ENCODE measurements around the gene PPP2R2B.

The PPP2R2B gene

GRCh38 chr5:146894753-146895521 is 16.4 kb upstream of the PPP2R2B start:
- TF ChIP-seq POLR2A (IDR thresholded peaks at IDR 0.05; ENCODE audit: low read length), result no peak
- TF ChIP-seq GATA1 (IDR thresholded peaks at IDR 0.05; ENCODE audit: low read depth, low read length), result no peak

GRCh38 chr5:146893991-146894390 is 15.4 kb upstream of the PPP2R2B start:
- no peak for DNase-seq
- TF ChIP-seq POLR2A (IDR thresholded peaks at IDR 0.05; ENCODE audit: low read length), result no peak
- TF ChIP-seq GATA1 (IDR thresholded peaks at IDR 0.05; ENCODE audit: low read depth, low read length), result no peak

More at GRCh38 chr5:146894753-146895521, 16.4 kb upstream of the PPP2R2B start:
- no peak for DNase-seq

- TF ChIP-seq GATA1 (IDR thresholded peaks at IDR 0.05; ENCODE audit: low read depth, low read length), result no peak
- TF ChIP-seq POLR2A (IDR thresholded peaks at IDR 0.05; ENCODE audit: low read length), result no peak
Measured at GRCh38 chr5:146892231-146892630, 13.7 kb upstream of the PPP2R2B start.

GRCh38 chr5:146891511-146891910 is 13.0 kb upstream of the PPP2R2B start:
- no peak for TF ChIP-seq GATA1 (IDR thresholded peaks at IDR 0.05; ENCODE audit: low read depth, low read length)
- TF ChIP-seq POLR2A (IDR thresholded peaks at IDR 0.05; ENCODE audit: low read length), result no peak
- no peak for DNase-seq

More at GRCh38 chr5:146892231-146892630, 13.7 kb upstream of the PPP2R2B start:
- no peak for DNase-seq

- TF ChIP-seq POLR2A (IDR thresholded peaks at IDR 0.05; ENCODE audit: low read length) (no peak), GATA1 (IDR thresholded peaks at IDR 0.05; ENCODE audit: low read depth, low read length) (no peak)
- no peak for DNase-seq
Measured at GRCh38 chr5:146890731-146891440, 12.3 kb upstream of the PPP2R2B start.

GRCh38 chr5:146890066-146890465 is 11.5 kb upstream of the PPP2R2B start:
- TF ChIP-seq GATA1 (IDR thresholded peaks at IDR 0.05; ENCODE audit: low read depth, low read length), result no peak
- no peak for TF ChIP-seq POLR2A (IDR thresholded peaks at IDR 0.05; ENCODE audit: low read length)
- DNase-seq, result no peak

- TF ChIP-seq POLR2A (IDR thresholded peaks at IDR 0.05; ENCODE audit: low read length) (no peak), GATA1 (IDR thresholded peaks at IDR 0.05; ENCODE audit: low read depth, low read length) (no peak)
- DNase-seq, result no peak
Measured at GRCh38 chr5:146889169-146889568, 10.6 kb upstream of the PPP2R2B start.

- no peak for TF ChIP-seq POLR2A (IDR thresholded peaks at IDR 0.05; ENCODE audit: low read length)
- TF ChIP-seq GATA1 (IDR thresholded peaks at IDR 0.05; ENCODE audit: low read depth, low read length), result no peak
- no peak for DNase-seq
Measured at GRCh38 chr5:146888351-146888978, 9.9 kb upstream of the PPP2R2B start.

- DNase-seq, result no peak
- TF ChIP-seq GATA1 (IDR thresholded peaks at IDR 0.05; ENCODE audit: low read depth, low read length), result no peak
- TF ChIP-seq POLR2A (IDR thresholded peaks at IDR 0.05; ENCODE audit: low read length), result no peak
Measured at GRCh38 chr5:146884066-146884626, 5.6 kb upstream of the PPP2R2B start.

- TF ChIP-seq POLR2A (IDR thresholded peaks at IDR 0.05; ENCODE audit: low read length) (no peak), GATA1 (IDR thresholded peaks at IDR 0.05; ENCODE audit: low read depth, low read length) (no peak)
- DNase-seq, result no peak
Measured at GRCh38 chr5:146883511-146883910, 5.0 kb upstream of the PPP2R2B start.

GRCh38 chr5:146880966-146881365 is 2.4 kb upstream of the PPP2R2B start:
- DNase-seq, result no peak
- TF ChIP-seq POLR2A (IDR thresholded peaks at IDR 0.05; ENCODE audit: low read length) (no peak), GATA1 (IDR thresholded peaks at IDR 0.05; ENCODE audit: low read depth, low read length) (no peak)

- DNase-seq, result no peak
- no peak for TF ChIP-seq POLR2A (IDR thresholded peaks at IDR 0.05; ENCODE audit: low read length)
- TF ChIP-seq GATA1 (IDR thresholded peaks at IDR 0.05; ENCODE audit: low read depth, low read length), result no peak
Measured at GRCh38 chr5:146877783-146878475, 628 bp downstream of the PPP2R2B start.

- TF ChIP-seq POLR2A (IDR thresholded peaks at IDR 0.05; ENCODE audit: low read length) (no peak), GATA1 (IDR thresholded peaks at IDR 0.05; ENCODE audit: low read depth, low read length) (no peak)
- no peak for DNase-seq
Measured at GRCh38 chr5:146877178-146877681, 1.3 kb downstream of the PPP2R2B start.

Measured in erythroblast (primary cell).